ENCODE measurements around the gene IQGAP3.

DNA sequence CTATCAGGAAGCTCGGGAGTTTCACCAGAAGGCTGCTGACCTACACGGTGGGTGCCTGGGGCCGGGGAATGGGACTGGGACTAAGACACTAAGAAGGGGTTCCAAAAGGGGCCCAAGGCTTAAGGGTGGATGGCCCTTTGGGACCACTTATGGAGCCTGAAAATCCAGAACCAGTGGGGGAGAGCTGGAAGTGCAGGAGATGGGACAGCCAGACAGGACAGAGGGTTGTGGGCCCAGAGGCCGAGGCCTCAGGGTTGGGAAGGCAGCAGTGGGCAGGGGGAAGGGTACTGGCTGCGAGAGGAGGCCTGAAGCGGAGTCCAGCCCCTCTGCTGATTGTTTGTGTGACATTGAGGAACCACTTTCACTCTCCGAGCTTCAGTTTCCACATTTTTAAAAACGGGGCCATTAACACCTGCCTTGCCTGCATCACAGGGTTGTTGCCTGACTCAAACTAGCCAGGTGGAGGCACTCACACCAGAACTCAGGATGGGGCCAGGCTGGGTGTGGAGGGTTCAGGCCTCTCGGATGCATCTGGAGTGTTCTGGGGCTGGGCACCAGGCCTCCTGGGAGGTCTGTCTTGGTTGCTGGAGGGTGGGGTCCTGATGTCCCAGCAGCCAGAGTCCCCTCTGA is 10.1 kb upstream of the IQGAP3 start:
- TF ChIP-seq POLR2A (IDR thresholded peaks at IDR 0.05; ENCODE audit: low read depth, low read length): no peak
- no peak for TF ChIP-seq POLR2AphosphoS5 (IDR thresholded peaks at IDR 0.05; ENCODE audit: low read depth, low read length)
- TF ChIP-seq TAF1 (IDR thresholded peaks at IDR 0.05; ENCODE audit: borderline replicate concordance, low read depth, low read length): no peak

Measured in GM12892 (cell line).